ENCODE measurements around the gene GRB10.
"Not testable (repeated sequence)": the region's sequence is repeated elsewhere in the genome, so short reads cannot be mapped to it uniquely, and the experiment has no call there.

GRB10 gene

DNA sequence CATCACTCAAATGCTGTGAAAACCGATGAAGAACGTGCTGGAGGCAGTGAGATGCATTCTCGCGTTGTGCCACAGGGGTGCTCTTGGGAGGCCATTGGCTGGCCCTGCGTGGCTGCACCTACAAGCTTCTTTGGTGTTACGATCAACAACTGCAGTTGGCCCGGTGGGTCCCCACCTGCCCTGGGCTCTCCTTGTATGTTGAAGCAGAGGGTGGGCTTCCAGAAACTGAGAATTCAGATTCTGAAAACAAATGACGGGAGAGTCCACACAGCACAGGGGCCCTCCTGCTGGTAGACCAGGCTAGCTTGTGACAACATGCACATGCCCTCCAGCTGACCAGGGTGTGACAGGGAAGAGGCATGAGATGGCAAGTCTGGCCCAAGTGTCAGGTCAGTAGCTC is 193.8 kb downstream of the GRB10 start:
- no peaks in the 10 kb centered on the region for H3K36me3 ChIP-seq (ENCODE audit: control insufficient read depth, insufficient read depth, low read length)
- TF ChIP-seq CTCF (IDR thresholded peaks at IDR 0.05; ENCODE audit: insufficient read depth, low read length, poor library complexity, severe bottlenecking): no peak
- H3K4me3 ChIP-seq (replicated peaks; ENCODE audit: low read depth, low read length): no peak overlapping the region
- peaks cover 2% of the 10 kb centered on the region; the same call in 1 of the 2 replicates for H3K27me3 ChIP-seq (replicated peaks; ENCODE audit: control insufficient read depth, insufficient read depth, low read length)
- DNase-seq (ENCODE audit: extremely low read depth, insufficient read length): no peak

DNA sequence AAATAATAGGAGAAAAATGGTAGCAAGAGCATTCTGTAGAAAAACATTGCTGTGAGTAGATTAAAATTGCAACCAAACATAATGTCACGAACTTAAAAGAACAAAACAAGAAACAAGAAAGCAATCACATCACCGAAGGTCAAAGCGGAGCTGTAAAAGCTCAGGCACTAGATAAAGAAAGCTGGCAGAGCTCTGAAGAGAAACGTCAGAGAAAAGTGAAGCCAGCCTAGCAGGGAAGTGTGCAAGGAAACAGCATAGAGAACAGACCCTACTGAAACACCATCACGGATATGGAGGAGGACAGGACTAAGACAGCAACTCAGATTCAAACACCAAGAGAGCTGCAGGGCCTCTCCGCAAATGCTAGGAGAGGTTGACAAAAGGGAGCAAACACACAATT is 195.0 kb downstream of the GRB10 start:
- Histone ChIP-seq H3K36me3 (ENCODE audit: control insufficient read depth, insufficient read depth, low read length) (no peaks in the 10 kb centered on the region), H3K27me3 (replicated peaks; ENCODE audit: control insufficient read depth, insufficient read depth, low read length) (peaks cover 2% of the 10 kb centered on the region; the same call in 1 of the 2 replicates), H3K4me3 (replicated peaks; ENCODE audit: low read depth, low read length) (no peak overlapping the region)
- DNase-seq (ENCODE audit: extremely low read depth, insufficient read length): no peak
- no peak for TF ChIP-seq CTCF (IDR thresholded peaks at IDR 0.05; ENCODE audit: insufficient read depth, low read length, poor library complexity, severe bottlenecking)

- Histone ChIP-seq H3K27me3 (replicated peaks; ENCODE audit: control insufficient read depth, insufficient read depth, low read length) (no peaks in the 10 kb centered on the region; the same call in 1 of the 2 replicates), H3K36me3 (ENCODE audit: control insufficient read depth, insufficient read depth, low read length) (no peaks in the 10 kb centered on the region), H3K4me3 (replicated peaks; ENCODE audit: low read depth, low read length) (no peak overlapping the region)
- no peak for DNase-seq (ENCODE audit: extremely low read depth, insufficient read length)
- no peak for TF ChIP-seq CTCF (IDR thresholded peaks at IDR 0.05; ENCODE audit: insufficient read depth, low read length, poor library complexity, severe bottlenecking)
Observed at GRCh38 chr7:50584793-50585408, 197.8 kb downstream of the GRB10 start.

- TF ChIP-seq CTCF (IDR thresholded peaks at IDR 0.05; ENCODE audit: insufficient read depth, low read length, poor library complexity, severe bottlenecking): no peak
- no peak for DNase-seq (ENCODE audit: extremely low read depth, insufficient read length)
Observed at GRCh38 chr7:50584386-50584785, 198.3 kb downstream of the GRB10 start.

GRCh38 chr7:50583295-50583694 is 199.4 kb downstream of the GRB10 start:
- H3K27me3 ChIP-seq (replicated peaks; ENCODE audit: control insufficient read depth, insufficient read depth, low read length); DNase-seq (ENCODE audit: extremely low read depth, insufficient read length); H3K36me3 ChIP-seq (ENCODE audit: control insufficient read depth, insufficient read depth, low read length); H3K4me3 ChIP-seq (replicated peaks; ENCODE audit: low read depth, low read length): not testable (repeated sequence)

More at GRCh38 chr7:50584386-50584785, 198.3 kb downstream of the GRB10 start:
- Histone ChIP-seq H3K27me3 (replicated peaks; ENCODE audit: control insufficient read depth, insufficient read depth, low read length) (no peaks in the 10 kb centered on the region; the same call in 1 of the 2 replicates), H3K36me3 (ENCODE audit: control insufficient read depth, insufficient read depth, low read length) (no peaks in the 10 kb centered on the region), H3K4me3 (replicated peaks; ENCODE audit: low read depth, low read length) (no peak overlapping the region)

- not testable (repeated sequence) for H3K36me3 ChIP-seq (ENCODE audit: control insufficient read depth, insufficient read depth, low read length); DNase-seq (ENCODE audit: extremely low read depth, insufficient read length); H3K4me3 ChIP-seq (replicated peaks; ENCODE audit: low read depth, low read length); H3K27me3 ChIP-seq (replicated peaks; ENCODE audit: control insufficient read depth, insufficient read depth, low read length)
Observed at GRCh38 chr7:50582271-50582670, 200.4 kb downstream of the GRB10 start.

DNA sequence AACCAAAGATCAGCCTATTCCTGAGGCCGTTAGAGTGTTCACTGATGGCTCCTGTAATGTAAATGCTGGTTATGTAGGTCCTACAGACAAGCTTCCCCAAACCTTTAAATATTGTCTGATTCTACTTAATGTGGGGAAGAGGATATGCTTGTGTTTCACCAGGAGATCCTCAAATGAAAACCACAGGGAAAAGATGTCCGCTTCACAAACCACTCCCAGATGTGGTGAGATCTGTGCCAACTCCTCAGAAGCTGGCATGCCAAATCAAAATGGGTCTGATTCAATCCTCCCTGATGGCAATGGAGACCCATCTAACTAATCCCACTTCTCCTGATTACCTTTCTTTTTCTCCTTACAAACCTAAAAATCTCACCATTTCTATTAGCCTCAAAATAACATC is 202.0 kb downstream of the GRB10 start:
- not testable (repeated sequence) for DNase-seq (ENCODE audit: extremely low read depth, insufficient read length); H3K27me3 ChIP-seq (replicated peaks; ENCODE audit: control insufficient read depth, insufficient read depth, low read length); H3K4me3 ChIP-seq (replicated peaks; ENCODE audit: low read depth, low read length); H3K36me3 ChIP-seq (ENCODE audit: control insufficient read depth, insufficient read depth, low read length)

Measured in GM06990 (cell line).